ENCODE measurements around the gene HAO2. TPM values are rescaled to one million over a fixed set of nuclear protein-coding genes. Genes with fewer than 3 reads are reported as not detected.
"Not testable (repeated sequence)": the region's sequence is repeated elsewhere in the genome, so short reads cannot be mapped to it uniquely, and the experiment has no call there.

The HAO2 gene
- total RNA-seq, 4 donors from 2014 or later = 2.2 to 6.8 (median 5.0) TPM

GRCh38 chr1:119331915-119332314 lies 36.7 kb upstream of the HAO2 start:
- no peak for DNase-seq (ENCODE audit: low spot score in 2 of 2)
- Histone ChIP-seq H3K4me3 (no peak overlapping the region), H3K9me3 (no peaks in the 10 kb centered on the region), H3K27ac (no peak overlapping the region), H3K36me3 (no peaks in the 10 kb centered on the region), H3K4me1 (peaks cover 10% of the 10 kb centered on the region), H3K27me3 (no peaks in the 10 kb centered on the region)
- WGBS = 100% methylated on average over 1 of the region's 1 CpG
- TF ChIP-seq POLR2A (IDR thresholded peaks at IDR 0.05) (no peak), CTCF (IDR thresholded peaks at IDR 0.05) (no peak), POLR2AphosphoS5 (IDR thresholded peaks at IDR 0.05) (no peak), EP300 (IDR thresholded peaks at IDR 0.05) (no peak)

- no peak for TF ChIP-seq POLR2AphosphoS5 (IDR thresholded peaks at IDR 0.05)
- TF ChIP-seq EP300 (IDR thresholded peaks at IDR 0.05) = no peak
- no peak for TF ChIP-seq POLR2A (IDR thresholded peaks at IDR 0.05)
- no peak for TF ChIP-seq CTCF (IDR thresholded peaks at IDR 0.05)
- 47% methylated on average over 6 of the region's 6 CpGs for WGBS
- Histone ChIP-seq H3K27me3 (no peaks in the 10 kb centered on the region), H3K27ac (no peak overlapping the region), H3K4me1 (peaks cover 3% of the 10 kb centered on the region), H3K9me3 (no peaks in the 10 kb centered on the region), H3K4me3 (no peak overlapping the region), H3K36me3 (no peaks in the 10 kb centered on the region)
- no peak for DNase-seq (ENCODE audit: low spot score in 2 of 2)
These were observed 36.0 kb upstream of the HAO2 start for GRCh38 chr1:119332622-119333021.

GRCh38 chr1:119333163-119333896 lies 35.3 kb upstream of the HAO2 start:
- Histone ChIP-seq H3K27ac (no peak overlapping the region), H3K4me1 (no peaks in the 10 kb centered on the region), H3K36me3 (no peaks in the 10 kb centered on the region), H3K4me3 (no peak overlapping the region), H3K27me3 (no peaks in the 10 kb centered on the region), H3K9me3 (no peaks in the 10 kb centered on the region)
- TF ChIP-seq EP300 (IDR thresholded peaks at IDR 0.05) = no peak
- no peak for TF ChIP-seq POLR2A (IDR thresholded peaks at IDR 0.05)
- no peak for TF ChIP-seq POLR2AphosphoS5 (IDR thresholded peaks at IDR 0.05)
- TF ChIP-seq CTCF (IDR thresholded peaks at IDR 0.05) = no peak
- WGBS = 89% methylated on average over 10 of the region's 23 CpGs
- no peak for DNase-seq (ENCODE audit: low spot score in 2 of 2)

- not testable (repeated sequence) for H3K9me3 ChIP-seq; DNase-seq (ENCODE audit: low spot score in 2 of 2)
- 95% methylated on average over 16 of the region's 16 CpGs for WGBS
These were observed 34.7 kb upstream of the HAO2 start for GRCh38 chr1:119333897-119334250.

GRCh38 chr1:119336848-119337247 lies 31.7 kb upstream of the HAO2 start:
- H3K4me3 ChIP-seq = no peak overlapping the region
- 54% methylated on average over 4 of the region's 4 CpGs for WGBS
- no peaks in the 10 kb centered on the region for H3K9me3 ChIP-seq
- H3K27ac ChIP-seq = no peak overlapping the region
- H3K4me1 ChIP-seq = no peaks in the 10 kb centered on the region
- DNase-seq (ENCODE audit: low spot score in 2 of 2) = no peak
- TF ChIP-seq POLR2AphosphoS5 (IDR thresholded peaks at IDR 0.05) (no peak), CTCF (IDR thresholded peaks at IDR 0.05) (no peak), EP300 (IDR thresholded peaks at IDR 0.05) (no peak), POLR2A (IDR thresholded peaks at IDR 0.05) (no peak)
- H3K36me3 ChIP-seq = no peaks in the 10 kb centered on the region
- no peaks in the 10 kb centered on the region for H3K27me3 ChIP-seq

More at GRCh38 chr1:119333897-119334250, 34.7 kb upstream of the HAO2 start:
- H3K36me3 ChIP-seq, H3K27ac ChIP-seq, H3K4me3 ChIP-seq, H3K27me3 ChIP-seq, H3K4me1 ChIP-seq: not testable (repeated sequence)

- no peaks in the 10 kb centered on the region for H3K4me1 ChIP-seq
- H3K27me3 ChIP-seq = no peaks in the 10 kb centered on the region
- no peak for DNase-seq (ENCODE audit: low spot score in 2 of 2)
- H3K4me3 ChIP-seq = no peak overlapping the region
- H3K9me3 ChIP-seq = no peaks in the 10 kb centered on the region
- no peak overlapping the region for H3K27ac ChIP-seq
- no peaks in the 10 kb centered on the region for H3K36me3 ChIP-seq
- WGBS = 92% methylated on average over 2 of the region's 2 CpGs
- TF ChIP-seq POLR2A (IDR thresholded peaks at IDR 0.05) (no peak), EP300 (IDR thresholded peaks at IDR 0.05) (no peak), POLR2AphosphoS5 (IDR thresholded peaks at IDR 0.05) (no peak), CTCF (IDR thresholded peaks at IDR 0.05) (no peak)
These were observed 30.6 kb upstream of the HAO2 start for GRCh38 chr1:119338004-119338403.
